Mesangial cell (primary cell): ENCODE measurements around the gene CCZ1. TPM values are rescaled to one million over a fixed set of nuclear protein-coding genes. Genes with fewer than 3 reads are reported as not detected.

Experiments used
- total RNA-seq: library from RNA; depleted of rRNA; stranded (reverse); fragments of >200 nt; gene quantifications from 2 replicates; pipeline ENCODE4 v1.2.3, GENCODE V29; 2015

CCZ1 gene
- total RNA-seq = 39.9 and 58.7 TPM in 2 replicates

GRCh38 chr7:5898480-5899224 is at the start of gene CCZ1:
CCZ1 (plus strand) TSS chr7:5898733; CDS start chr7:5898800, 67 bp downstream.

GRCh38 chr7:5970347-5970911 is 71.9 kb downstream of the CCZ1 start, which contains the start of gene RSPH10B:
RSPH10B (minus strand) TSS chr7:5970689; CDS start chr7:5967116, 3,573 bp downstream.

Other genes with a start within 250 kb of the CCZ1 start
- gene RNF216, start 117.1 kb upstream of the CCZ1 start, total RNA-seq = 24.8 and 33.2 TPM in 2 replicates
- not detected in 2 replicates for gene OCM, start 17.9 kb upstream of the CCZ1 start, total RNA-seq
- 0.89 TPM in 1 of 2 replicates, not detected in the other for gene RSPH10B, start 72.0 kb downstream of the CCZ1 start, total RNA-seq
- 11.9 and 12.4 TPM in 2 replicates for gene PMS2, start 110.3 kb downstream of the CCZ1 start, total RNA-seq
- 76.2 and 113 TPM in 2 replicates for gene AIMP2, start 110.5 kb downstream of the CCZ1 start, total RNA-seq
- gene ANKRD61, start 132.6 kb downstream of the CCZ1 start, total RNA-seq = 0.16 TPM in 1 of 2 replicates, not detected in the other
- 218 and 267 TPM in 2 replicates for gene EIF2AK1, start 160.4 kb downstream of the CCZ1 start, total RNA-seq
- 4.1 and 7.1 TPM in 2 replicates for gene USP42, start 206.2 kb downstream of the CCZ1 start, total RNA-seq